T-cell (primary cell): ENCODE results near the gene MTFMT. TPM values are rescaled to one million over a fixed set of nuclear protein-coding genes. Genes with fewer than 3 reads are reported as not detected.

Experiments
- ATAC-seq, 4 experiments: fragments of 200-7000 bp in 3 of 4; fragments of 150-1000 bp in 1 of 4; cut with Tn5 transposase; replicated peaks in 1 of 4; 1 replicate in 3 of 4; 2 replicates in 1 of 4; pipeline ENCODE4 v1.10.0; 2021; ENCODE audit warnings: moderate library complexity in 3 of 4, mild to moderate bottlenecking in 2 of 4, moderate number of reproducible peaks in 1 of 4
- CTCF ChIA-PET, 2 donors: fragments of 300-600 bp; sonication (Branson Sonifier 250); formaldehyde crosslinking; loops; one replicate each; lab custom pipeline; 2022; ENCODE audit warnings: antibody characterized with exemption in 2 of 2; lab: Charles Lee
- POLR2A ChIA-PET, 2 donors: fragments of 300-600 bp; sonication (Branson Sonifier 250); formaldehyde crosslinking; loops; one replicate each; lab custom pipeline; 2022; ENCODE audit warnings: antibody characterized with exemption in 2 of 2; lab: Charles Lee
- DNase-seq, 35 experiments: peaks; one replicate each; pipeline versions ENCODE4 v3.0.0 to v3.0.0-alpha.2; 2013 to 2023
- H3K27ac ChIP-seq: one replicate; pipeline ENCODE4 v1.5.1; 2013; ENCODE audit warnings: low read length
- H3K27me3 ChIP-seq, 2 experiments: replicated peaks in 1 of 2; 1 replicate in 1 of 2; 2 replicates in 1 of 2; pipeline versions ENCODE4 v1.6.1 to v1.7.0; 2013; ENCODE audit warnings: low read length in 1 of 2, mixed read lengths in 1 of 2; ENCODE audit not compliant: control insufficient read depth in 2 of 2, insufficient read depth in 2 of 2; ENCODE audit errors: extremely low read depth in 1 of 2
- H3K36me3 ChIP-seq, 2 donors: 1 replicate in 1 of 2; 2 replicates in 1 of 2; pipeline versions ENCODE4 v1.6.1 to v1.7.0; 2013; ENCODE audit warnings: low read length in 1 of 2; ENCODE audit not compliant: control insufficient read depth in 2 of 2, insufficient read depth in 1 of 2; ENCODE audit errors: extremely low read depth in 1 of 2
- H3K4me1 ChIP-seq, 2 experiments: 1 replicate in 1 of 2; 2 replicates in 1 of 2; pipeline versions ENCODE4 v1.6.1 to v1.7.0; 2013; ENCODE audit warnings: low read length in 2 of 2, mixed read lengths in 1 of 2; ENCODE audit not compliant: insufficient read depth in 2 of 2, control insufficient read depth in 1 of 2; ENCODE audit errors: extremely low read depth in 1 of 2
- H3K4me3 ChIP-seq, 2 donors: 1 replicate in 1 of 2; 2 replicates in 1 of 2; pipeline versions ENCODE4 v1.5.1 to v1.7.0; 2013; ENCODE audit warnings: mild to moderate bottlenecking in 2 of 2, low read length in 1 of 2, moderate library complexity in 1 of 2; ENCODE audit not compliant: control insufficient read depth in 1 of 2; ENCODE audit errors: extremely low read depth in 1 of 2
- H3K9me3 ChIP-seq: 2 replicates; pipeline ENCODE4 v1.7.0; 2013
- H3K27ac Mint-ChIP-seq, 2 donors: one replicate each; pipeline ENCODE4 v1.8.0; 2020 to 2021; ENCODE audit warnings: mild to moderate bottlenecking in 2 of 2, mixed read lengths in 2 of 2
- H3K27me3 Mint-ChIP-seq, 2 donors: one replicate each; pipeline ENCODE4 v1.8.0; 2021 to 2022; ENCODE audit warnings: mixed read lengths in 2 of 2
- H3K36me3 Mint-ChIP-seq: one replicate; pipeline ENCODE4 v1.8.0; 2021; ENCODE audit warnings: mixed read lengths
- H3K4me1 Mint-ChIP-seq, 3 donors: one replicate each; pipeline ENCODE4 v1.8.0; 2020 to 2022; ENCODE audit warnings: mixed read lengths in 3 of 3, mild to moderate bottlenecking in 1 of 3
- H3K4me3 Mint-ChIP-seq, 3 donors: one replicate each; pipeline ENCODE4 v1.8.0; 2020 to 2022; ENCODE audit warnings: mild to moderate bottlenecking in 3 of 3, mixed read lengths in 3 of 3, moderate library complexity in 3 of 3
- H3K9me3 Mint-ChIP-seq, 3 donors: one replicate each; pipeline ENCODE4 v1.8.0; 2020 to 2022; ENCODE audit warnings: mixed read lengths in 3 of 3
- WGBS: methylation state at CpG from one replicate; pipeline ENCODE4 v1.1.5; 2013; ENCODE audit warnings: missing lambda C conversion rate; ENCODE audit not compliant: insufficient coverage; 5-methylcytosine and 5-hydroxymethylcytosine counted together
- total RNA-seq, 35 experiments: library from RNA in 6 of 35; stranded (reverse) in 6 of 35; fragments of 120-200 nt in 1 of 35; gene quantifications; one replicate each; pipeline versions ENCODE4 v1.2.1 to v1.2.4 and lab custom pipeline; 2013 to 2026

The MTFMT gene
- total RNA-seq, 5 donors from 2014 or later (not counting 1 experiment from before 2014, with no cell fraction given), result 10.3 to 22.0 (median 19.2) TPM

DNA sequence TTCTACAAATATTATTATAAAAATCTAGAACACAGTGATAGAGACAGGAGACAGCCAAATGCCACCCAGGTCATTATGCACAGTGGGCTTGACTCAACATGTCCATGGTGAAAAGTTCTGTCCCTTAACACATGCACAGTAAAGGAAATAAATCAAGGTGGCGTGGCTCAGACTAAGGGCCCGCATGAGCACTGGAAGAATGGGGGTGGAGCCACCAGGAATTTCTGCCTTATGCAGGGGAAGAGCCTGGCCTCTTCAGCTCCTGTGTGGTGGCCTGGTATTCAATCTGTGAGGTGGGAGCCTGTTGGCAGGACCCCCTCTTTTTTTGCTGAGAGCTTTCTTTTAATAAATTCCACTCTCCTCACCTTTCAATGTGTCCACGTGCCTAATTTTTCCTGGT is 22.6 kb downstream of the MTFMT start:
- no peaks in the 10 kb centered on the region for H3K4me1 ChIP-seq
- no CpG with 5 or more reads among the region's 3 CpGs for WGBS
- ATAC-seq, result no peak
- peaks cover 0 to 6% (median 0%) of the 10 kb centered on the region in 3 donors for H3K4me1 Mint-ChIP-seq
- H3K27ac ChIP-seq, result no peak overlapping the region
- H3K36me3 ChIP-seq, result peaks cover 7 to 16% of the 10 kb centered on the region in 2 donors
- H3K36me3 Mint-ChIP-seq, result peaks cover 26% of the 10 kb centered on the region
- ChIA-PET POLR2A (no interaction called here), CTCF (no interaction called here)
- DNase-seq, result no peak
- H3K4me3 Mint-ChIP-seq, result no peak overlapping the region
- H3K4me3 ChIP-seq, result no peak overlapping the region
- no peaks in the 10 kb centered on the region for H3K9me3 ChIP-seq
- no peak overlapping the region for H3K27ac Mint-ChIP-seq
- H3K27me3 Mint-ChIP-seq, result no peaks in the 10 kb centered on the region
- H3K9me3 Mint-ChIP-seq, result no peaks in the 10 kb centered on the region
- H3K27me3 ChIP-seq, result no peaks in the 10 kb centered on the region

- Histone ChIP-seq H3K4me1 (no peaks in the 10 kb centered on the region), H3K36me3 (peaks cover 3 to 13% of the 10 kb centered on the region in 2 donors), H3K27ac (no peak overlapping the region), H3K9me3 (no peaks in the 10 kb centered on the region), H3K4me3 (no peak overlapping the region), H3K27me3 (no peaks in the 10 kb centered on the region)
- ChIA-PET POLR2A (interaction anchor here in 1 of 2 donors (0.7 kb wide), 1 partner anchor 144 kb away, joined by 5 read pairs; no protein-coding TSS in a partner anchor), CTCF (no interaction called here)
- no peak for DNase-seq
- WGBS, result no CpG with 5 or more reads among the region's 3 CpGs
- no peak overlapping the region for H3K4me3 Mint-ChIP-seq
- no peak for ATAC-seq
- no peaks in the 10 kb centered on the region for H3K27me3 Mint-ChIP-seq
- peaks cover 25% of the 10 kb centered on the region for H3K36me3 Mint-ChIP-seq
- peak overlapping the region in 1 of 2 donors; percentile 3 for H3K27ac Mint-ChIP-seq
- H3K9me3 Mint-ChIP-seq, result no peaks in the 10 kb centered on the region
- H3K4me1 Mint-ChIP-seq, result peaks cover 0 to 6% (median 0%) of the 10 kb centered on the region in 3 donors
Observed at GRCh38 chr15:65004993-65005392, 24.4 kb downstream of the MTFMT start.

- no peaks in the 10 kb centered on the region for H3K27me3 Mint-ChIP-seq
- Histone ChIP-seq H3K36me3 (peaks cover 0 to 5% of the 10 kb centered on the region in 2 donors), H3K9me3 (no peaks in the 10 kb centered on the region), H3K27ac (no peak overlapping the region), H3K27me3 (no peaks in the 10 kb centered on the region), H3K4me1 (no peaks in the 10 kb centered on the region), H3K4me3 (no peak overlapping the region)
- H3K4me1 Mint-ChIP-seq, result peaks cover 0 to 3% (median 3%) of the 10 kb centered on the region in 3 donors
- peaks cover 5% of the 10 kb centered on the region for H3K36me3 Mint-ChIP-seq
- no peak overlapping the region for H3K27ac Mint-ChIP-seq
- ATAC-seq, result no peak
- CTCF ChIA-PET, result no interaction called here
- no peak overlapping the region for H3K4me3 Mint-ChIP-seq
- POLR2A ChIA-PET, result no interaction called here
- H3K9me3 Mint-ChIP-seq, result no peaks in the 10 kb centered on the region
- no CpG with 5 or more reads among the region's 4 CpGs for WGBS
- DNase-seq, result no peak
Observed at GRCh38 chr15:64997745-64998375, 31.6 kb downstream of the MTFMT start.

DNA sequence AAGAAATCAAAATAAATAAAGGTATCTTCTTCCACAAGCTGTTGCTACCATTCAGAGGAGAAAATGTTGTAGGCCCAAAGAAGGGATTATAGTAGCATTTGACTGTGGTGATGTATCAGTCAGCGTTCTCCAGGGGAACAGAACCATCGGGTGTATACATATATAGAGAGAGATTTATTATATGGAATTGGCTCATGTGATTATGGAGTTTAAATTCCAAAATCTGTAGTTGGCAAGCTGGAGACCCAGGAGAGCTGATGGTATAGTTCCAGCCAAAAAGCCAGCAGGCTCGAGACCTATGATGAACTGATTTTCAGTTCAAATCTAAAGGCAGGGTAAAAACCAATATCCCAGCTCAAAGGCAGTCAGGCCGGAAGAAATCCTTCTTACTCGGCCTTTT is 32.4 kb downstream of the MTFMT start:
- H3K27ac Mint-ChIP-seq, result no peak overlapping the region
- peaks cover 5% of the 10 kb centered on the region for H3K36me3 Mint-ChIP-seq
- H3K27ac ChIP-seq, result no peak overlapping the region
- peaks cover 0 to 5% of the 10 kb centered on the region in 2 donors for H3K36me3 ChIP-seq
- no peaks in the 10 kb centered on the region for H3K9me3 Mint-ChIP-seq
- H3K4me3 Mint-ChIP-seq, result no peak overlapping the region
- no peak overlapping the region for H3K4me3 ChIP-seq
- no peak for ATAC-seq
- H3K27me3 ChIP-seq, result no peaks in the 10 kb centered on the region
- ChIA-PET CTCF (interaction anchor here in 1 of 2 donors (1.0 kb wide), 1 partner anchor 15 kb away, joined by 4 read pairs; no protein-coding TSS in a partner anchor), POLR2A (no interaction called here)
- no peaks in the 10 kb centered on the region for H3K9me3 ChIP-seq
- 90% methylated on average over 4 of the region's 5 CpGs for WGBS
- H3K4me1 Mint-ChIP-seq, result peaks cover 0 to 4% (median 3%) of the 10 kb centered on the region in 3 donors
- no peak for DNase-seq
- H3K27me3 Mint-ChIP-seq, result no peaks in the 10 kb centered on the region
- no peaks in the 10 kb centered on the region for H3K4me1 ChIP-seq

DNA sequence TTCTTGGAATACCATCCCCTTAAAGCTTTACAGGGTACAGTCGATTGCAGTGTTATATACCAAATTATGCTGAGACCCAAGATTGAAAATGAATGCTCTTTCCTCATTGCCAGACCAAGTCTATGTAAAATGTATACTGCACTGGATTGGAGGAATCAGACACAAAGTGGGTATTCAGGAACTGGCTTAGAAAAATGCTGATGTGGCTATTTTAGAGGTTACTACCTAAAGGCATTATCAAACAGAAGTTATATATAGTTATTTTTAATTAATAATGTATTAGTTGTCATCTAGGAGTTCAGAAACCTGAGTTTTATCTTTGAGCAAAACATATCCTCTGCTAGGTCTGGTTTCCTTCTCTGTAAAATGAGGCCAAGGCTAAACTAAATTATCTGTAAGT is 36.1 kb downstream of the MTFMT start:
- DNase-seq (no peak), ATAC-seq (no peak)
- WGBS, result no CpG with 5 or more reads among the region's 1 CpG
- Histone ChIP-seq H3K36me3 (no peaks in the 10 kb centered on the region), H3K4me3 (no peak overlapping the region), H3K4me1 (peaks cover 4 to 14% of the 10 kb centered on the region in 2 experiments), H3K27ac (no peak overlapping the region), H3K9me3 (no peaks in the 10 kb centered on the region), H3K27me3 (no peaks in the 10 kb centered on the region)
- H3K4me3 Mint-ChIP-seq, result no peak overlapping the region
- ChIA-PET POLR2A (no interaction called here), CTCF (no interaction called here)
- H3K27me3 Mint-ChIP-seq, result no peaks in the 10 kb centered on the region
- peaks cover 21 to 23% (median 21%) of the 10 kb centered on the region in 3 donors for H3K4me1 Mint-ChIP-seq
- no peaks in the 10 kb centered on the region for H3K36me3 Mint-ChIP-seq
- peak overlapping the region in 1 of 2 donors; percentile 19 for H3K27ac Mint-ChIP-seq
- H3K9me3 Mint-ChIP-seq, result no peaks in the 10 kb centered on the region

GRCh38 chr15:64991536-64992135 is 37.8 kb downstream of the MTFMT start:
- Histone ChIP-seq H3K27ac (no peak overlapping the region), H3K4me3 (no peak overlapping the region), H3K27me3 (no peaks in the 10 kb centered on the region), H3K9me3 (no peaks in the 10 kb centered on the region), H3K4me1 (peaks cover 4 to 14% of the 10 kb centered on the region in 2 experiments), H3K36me3 (no peaks in the 10 kb centered on the region)
- CTCF ChIA-PET, result no interaction called here
- WGBS, result no CpG with 5 or more reads among the region's 2 CpGs
- no peak overlapping the region for H3K27ac Mint-ChIP-seq
- peaks cover 4% of the 10 kb centered on the region for H3K36me3 Mint-ChIP-seq
- H3K9me3 Mint-ChIP-seq, result no peaks in the 10 kb centered on the region
- H3K27me3 Mint-ChIP-seq, result no peaks in the 10 kb centered on the region
- no peak for ATAC-seq
- peak overlapping the region; percentile 34 to 99 (median 50) for H3K4me3 Mint-ChIP-seq
- no peak for DNase-seq
- H3K4me1 Mint-ChIP-seq, result peaks cover 36 to 40% (median 37%) of the 10 kb centered on the region in 3 donors
- POLR2A ChIA-PET, result interaction anchor here in 1 of 2 donors (0.5 to 0.7 kb wide), 2 partner anchors 38 to 194 kb away, joined by 7 to 9 read pairs; partner anchors contain the start of gene CLPX
